GM12873 (cell line): ENCODE measurements around the gene CDHR2.

ENCODE experiments used
- CTCF ChIP-seq: IDR thresholded peaks from 2 replicates; pipeline ENCODE4 v1.5.1; 2012; ENCODE audit warnings: low read depth, mild to moderate bottlenecking, moderate library complexity, low read length, control low read depth; ENCODE audit not compliant: insufficient read depth; ENCODE audit errors: missing control alignments

CDHR2 gene

GRCh38 chr5:176642675-176643490 lies 93.7 kb downstream of the CDHR2 start:
- no peak for TF ChIP-seq CTCF

GRCh38 chr5:176643491-176644219 lies 94.5 kb downstream of the CDHR2 start:
- TF ChIP-seq CTCF: no peak

- no peak for TF ChIP-seq CTCF
Measured at GRCh38 chr5:176644294-176644693, 95.2 kb downstream of the CDHR2 start.

- TF ChIP-seq CTCF: no peak
Measured at GRCh38 chr5:176644878-176645670, 95.9 kb downstream of the CDHR2 start.
